GM23338 (cell line): ENCODE results near the gene CDH15.

ENCODE experiments used
- CREB1 ChIP-seq: fragments of 250-450 bp; sonication (Bioruptor Pico); IDR thresholded peaks from 2 replicates; pipeline ENCODE4 v1.5.0; 2020; ENCODE audit warnings: low read depth, mild to moderate bottlenecking, moderate library complexity
- EZH2 ChIP-seq: fragments of 200-600 bp; sonication (generic); IDR thresholded peaks from one replicate; pipeline ENCODE4 v1.8.0; 2017; ENCODE audit warnings: antibody characterized with exemption, mild to moderate bottlenecking, low read depth; ENCODE audit not compliant: unreplicated experiment
- EZH2phosphoT487 ChIP-seq: fragments of 200-600 bp; sonication (generic); IDR thresholded peaks from one replicate; pipeline ENCODE4 v1.8.1; 2018; ENCODE audit warnings: antibody characterized with exemption; ENCODE audit not compliant: unreplicated experiment
- JUNB ChIP-seq: IDR thresholded peaks from one replicate; pipeline ENCODE4 v1.6.1; 2016; ENCODE audit warnings: antibody characterized with exemption; ENCODE audit not compliant: unreplicated experiment
- NANOG ChIP-seq: IDR thresholded peaks from 2 replicates; pipeline ENCODE4 v1.6.1; 2016; ENCODE audit warnings: antibody characterized with exemption, borderline replicate concordance
- POLR2AphosphoS5 ChIP-seq: IDR thresholded peaks from 2 replicates; pipeline ENCODE4 v1.6.1; 2016; ENCODE audit warnings: antibody characterized with exemption, low read depth
- STAT1 ChIP-seq: IDR thresholded peaks from one replicate; pipeline ENCODE4 v1.6.1; 2016; ENCODE audit warnings: antibody characterized with exemption; ENCODE audit not compliant: unreplicated experiment
- ZNF114 ChIP-seq: fragments of 250-450 bp; sonication (Bioruptor Pico); IDR thresholded peaks from 2 replicates; pipeline ENCODE4 v1.5.0; 2020; ENCODE audit warnings: mild to moderate bottlenecking, moderate library complexity
- ZNF331 ChIP-seq: fragments of 250-450 bp; sonication (Bioruptor Pico); IDR thresholded peaks from 2 replicates; pipeline ENCODE4 v1.5.0; 2020; ENCODE audit warnings: low read depth, mild to moderate bottlenecking, moderate library complexity
- TF ChIP-seq, protein P1 (sequence below), 2 experiments: fragments of 200-600 bp in 1 of 2; sonication (generic) in 1 of 2; conservative IDR thresholded peaks; 2 replicates each; pipeline versions ENCODE4 v1.5.1 to v1.6.1; 2016 to 2017; ENCODE audit warnings: antibody characterized with exemption in 2 of 2, low read depth in 2 of 2, mild to moderate bottlenecking in 2 of 2, moderate library complexity in 1 of 2
- TF ChIP-seq, protein P2 (sequence below): IDR thresholded peaks from one replicate; pipeline ENCODE4 v1.6.1; 2018; ENCODE audit warnings: antibody characterized with exemption; ENCODE audit not compliant: unreplicated experiment
- TF ChIP-seq, protein P3 (sequence below): IDR thresholded peaks from 2 replicates; pipeline ENCODE4 v1.6.1; 2016; ENCODE audit warnings: antibody characterized with exemption

DNA sequence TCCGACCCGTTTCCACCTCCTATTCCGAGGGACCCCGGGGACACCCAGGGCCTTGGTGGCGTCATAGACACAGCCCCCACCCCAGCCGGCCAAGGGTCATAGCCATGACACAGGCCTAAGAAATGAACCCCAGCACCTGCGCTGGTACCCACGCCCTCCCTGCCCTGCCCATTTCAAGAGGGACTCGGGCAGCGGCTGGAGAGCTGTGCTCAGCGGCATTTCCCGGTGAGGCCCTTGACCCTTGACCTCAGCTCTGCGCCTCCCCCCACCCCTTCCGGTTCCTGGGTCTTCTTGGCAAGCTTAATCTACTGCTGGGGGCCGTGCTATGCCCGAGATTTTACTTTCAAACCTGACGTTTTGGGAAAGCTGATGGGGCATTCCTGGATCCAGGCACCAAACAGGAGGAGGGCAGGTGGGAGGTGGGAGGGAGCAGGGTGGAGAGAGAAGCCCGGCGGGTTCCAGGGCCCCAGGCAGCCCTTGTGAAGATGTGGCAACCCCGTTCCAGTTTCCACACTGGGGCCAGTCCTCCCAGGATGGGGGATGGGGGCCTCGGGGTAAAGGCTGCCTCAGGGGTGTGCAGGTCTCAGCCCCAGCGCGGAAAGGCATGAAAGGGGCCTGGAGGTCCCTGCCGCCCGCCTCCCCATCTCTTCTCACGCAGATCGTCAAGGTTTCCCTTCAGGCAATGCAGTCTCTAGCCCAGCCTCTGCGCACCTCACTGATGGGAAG lies 28.7 kb downstream of the CDH15 start, which contains the start of gene SLC22A31:
- TF ChIP-seq, protein P1, sequence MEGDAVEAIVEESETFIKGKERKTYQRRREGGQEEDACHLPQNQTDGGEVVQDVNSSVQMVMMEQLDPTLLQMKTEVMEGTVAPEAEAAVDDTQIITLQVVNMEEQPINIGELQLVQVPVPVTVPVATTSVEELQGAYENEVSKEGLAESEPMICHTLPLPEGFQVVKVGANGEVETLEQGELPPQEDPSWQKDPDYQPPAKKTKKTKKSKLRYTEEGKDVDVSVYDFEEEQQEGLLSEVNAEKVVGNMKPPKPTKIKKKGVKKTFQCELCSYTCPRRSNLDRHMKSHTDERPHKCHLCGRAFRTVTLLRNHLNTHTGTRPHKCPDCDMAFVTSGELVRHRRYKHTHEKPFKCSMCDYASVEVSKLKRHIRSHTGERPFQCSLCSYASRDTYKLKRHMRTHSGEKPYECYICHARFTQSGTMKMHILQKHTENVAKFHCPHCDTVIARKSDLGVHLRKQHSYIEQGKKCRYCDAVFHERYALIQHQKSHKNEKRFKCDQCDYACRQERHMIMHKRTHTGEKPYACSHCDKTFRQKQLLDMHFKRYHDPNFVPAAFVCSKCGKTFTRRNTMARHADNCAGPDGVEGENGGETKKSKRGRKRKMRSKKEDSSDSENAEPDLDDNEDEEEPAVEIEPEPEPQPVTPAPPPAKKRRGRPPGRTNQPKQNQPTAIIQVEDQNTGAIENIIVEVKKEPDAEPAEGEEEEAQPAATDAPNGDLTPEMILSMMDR (conservative IDR thresholded peaks at IDR 0.05; ENCODE audit: low read depth in 2 of 2), result no peak
- TF ChIP-seq, protein P2, sequence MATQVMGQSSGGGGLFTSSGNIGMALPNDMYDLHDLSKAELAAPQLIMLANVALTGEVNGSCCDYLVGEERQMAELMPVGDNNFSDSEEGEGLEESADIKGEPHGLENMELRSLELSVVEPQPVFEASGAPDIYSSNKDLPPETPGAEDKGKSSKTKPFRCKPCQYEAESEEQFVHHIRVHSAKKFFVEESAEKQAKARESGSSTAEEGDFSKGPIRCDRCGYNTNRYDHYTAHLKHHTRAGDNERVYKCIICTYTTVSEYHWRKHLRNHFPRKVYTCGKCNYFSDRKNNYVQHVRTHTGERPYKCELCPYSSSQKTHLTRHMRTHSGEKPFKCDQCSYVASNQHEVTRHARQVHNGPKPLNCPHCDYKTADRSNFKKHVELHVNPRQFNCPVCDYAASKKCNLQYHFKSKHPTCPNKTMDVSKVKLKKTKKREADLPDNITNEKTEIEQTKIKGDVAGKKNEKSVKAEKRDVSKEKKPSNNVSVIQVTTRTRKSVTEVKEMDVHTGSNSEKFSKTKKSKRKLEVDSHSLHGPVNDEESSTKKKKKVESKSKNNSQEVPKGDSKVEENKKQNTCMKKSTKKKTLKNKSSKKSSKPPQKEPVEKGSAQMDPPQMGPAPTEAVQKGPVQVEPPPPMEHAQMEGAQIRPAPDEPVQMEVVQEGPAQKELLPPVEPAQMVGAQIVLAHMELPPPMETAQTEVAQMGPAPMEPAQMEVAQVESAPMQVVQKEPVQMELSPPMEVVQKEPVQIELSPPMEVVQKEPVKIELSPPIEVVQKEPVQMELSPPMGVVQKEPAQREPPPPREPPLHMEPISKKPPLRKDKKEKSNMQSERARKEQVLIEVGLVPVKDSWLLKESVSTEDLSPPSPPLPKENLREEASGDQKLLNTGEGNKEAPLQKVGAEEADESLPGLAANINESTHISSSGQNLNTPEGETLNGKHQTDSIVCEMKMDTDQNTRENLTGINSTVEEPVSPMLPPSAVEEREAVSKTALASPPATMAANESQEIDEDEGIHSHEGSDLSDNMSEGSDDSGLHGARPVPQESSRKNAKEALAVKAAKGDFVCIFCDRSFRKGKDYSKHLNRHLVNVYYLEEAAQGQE, result no peak
- TF ChIP-seq EZH2phosphoT487 (no peak), POLR2AphosphoS5 (no peak), EZH2 (no peak), ZNF331 (CRISPR knock-in tag) (no peak), JUNB (no peak), CREB1 (CRISPR knock-in tag) (no peak), ZNF114 (CRISPR knock-in tag) (no peak), STAT1 (no peak), NANOG (no peak)
- TF ChIP-seq, protein P3, sequence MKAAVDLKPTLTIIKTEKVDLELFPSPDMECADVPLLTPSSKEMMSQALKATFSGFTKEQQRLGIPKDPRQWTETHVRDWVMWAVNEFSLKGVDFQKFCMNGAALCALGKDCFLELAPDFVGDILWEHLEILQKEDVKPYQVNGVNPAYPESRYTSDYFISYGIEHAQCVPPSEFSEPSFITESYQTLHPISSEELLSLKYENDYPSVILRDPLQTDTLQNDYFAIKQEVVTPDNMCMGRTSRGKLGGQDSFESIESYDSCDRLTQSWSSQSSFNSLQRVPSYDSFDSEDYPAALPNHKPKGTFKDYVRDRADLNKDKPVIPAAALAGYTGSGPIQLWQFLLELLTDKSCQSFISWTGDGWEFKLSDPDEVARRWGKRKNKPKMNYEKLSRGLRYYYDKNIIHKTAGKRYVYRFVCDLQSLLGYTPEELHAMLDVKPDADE, result no peak
